Activated gamma-delta T cell treated with anti-CD3 and anti-CD28 coated beads, Interleukin-2, amount 50 U/mL, for 16 hours (primary cell): ENCODE results near the gene SENP2.
"Not testable (repeated sequence)": the region's sequence is repeated elsewhere in the genome, so short reads cannot be mapped to it uniquely, and the experiment has no call there.

Source experiments
- DNase-seq: peaks from one replicate; pipeline ENCODE4 v3.0.0-alpha.2; 2020; ENCODE audit warnings: low read depth

The SENP2 gene

GRCh38 chr3:185647880-185648210 is 61.8 kb downstream of the SENP2 start:
- no peak for DNase-seq

DNA sequence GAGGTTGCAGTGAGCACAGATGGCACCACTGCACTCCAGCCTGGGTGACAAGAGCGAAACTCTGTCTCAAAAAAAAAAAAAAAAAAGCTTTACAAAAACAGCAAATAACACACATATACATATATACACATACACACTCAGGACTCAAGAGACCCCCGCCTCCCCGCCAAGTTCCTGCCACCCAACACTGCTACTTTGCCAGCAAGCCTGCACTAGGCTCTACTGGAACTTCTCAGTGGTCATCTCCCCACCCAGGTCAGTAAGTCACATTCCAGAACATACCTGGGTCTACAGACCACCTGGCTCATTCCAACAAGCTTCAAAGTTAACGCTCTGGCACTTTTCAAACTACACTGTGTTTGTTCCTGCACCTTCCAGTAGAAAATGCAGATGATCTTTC is 62.3 kb downstream of the SENP2 start:
- no peak for DNase-seq

DNA sequence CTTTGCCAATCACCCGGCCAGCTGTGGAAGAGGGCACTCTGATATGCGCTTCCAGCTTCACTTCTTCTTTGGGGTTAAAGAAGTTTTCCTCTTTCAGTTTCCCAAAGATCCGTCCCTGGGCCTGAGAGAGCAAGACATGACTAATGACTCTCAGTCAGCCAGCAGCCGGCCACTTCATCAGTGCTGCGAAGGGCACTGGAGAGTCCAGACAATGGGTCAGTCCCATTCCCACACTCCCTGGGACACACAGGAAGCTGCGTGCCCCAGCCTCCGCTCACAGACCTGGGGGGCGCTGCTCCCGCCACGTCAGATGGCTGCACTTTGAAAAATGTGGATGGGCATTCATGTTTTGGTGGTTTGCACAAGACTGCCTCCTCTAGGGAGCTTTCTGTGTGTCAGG is 63.3 kb downstream of the SENP2 start:
- no peak for DNase-seq

DNA sequence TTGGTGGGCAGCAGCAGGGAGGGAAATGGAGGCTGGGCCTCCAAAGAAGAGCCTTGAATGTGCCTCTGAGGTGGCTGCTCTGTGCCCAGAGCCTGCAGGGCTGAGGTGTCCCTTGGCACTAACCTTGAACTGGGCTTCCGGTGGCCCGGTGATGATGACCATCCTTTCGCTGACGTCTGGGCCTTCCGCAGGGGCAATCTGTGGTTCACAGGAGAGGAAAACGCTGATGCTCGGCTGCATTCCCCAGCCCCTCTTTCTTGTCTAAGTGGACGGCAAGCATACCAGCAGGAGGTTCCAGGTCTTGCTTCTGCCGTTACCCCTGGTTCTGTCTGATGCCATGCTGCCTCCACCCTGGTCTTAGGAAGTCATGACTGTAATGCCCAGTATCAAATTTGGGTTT is 65.9 kb downstream of the SENP2 start:
- DNase-seq = no peak

DNA sequence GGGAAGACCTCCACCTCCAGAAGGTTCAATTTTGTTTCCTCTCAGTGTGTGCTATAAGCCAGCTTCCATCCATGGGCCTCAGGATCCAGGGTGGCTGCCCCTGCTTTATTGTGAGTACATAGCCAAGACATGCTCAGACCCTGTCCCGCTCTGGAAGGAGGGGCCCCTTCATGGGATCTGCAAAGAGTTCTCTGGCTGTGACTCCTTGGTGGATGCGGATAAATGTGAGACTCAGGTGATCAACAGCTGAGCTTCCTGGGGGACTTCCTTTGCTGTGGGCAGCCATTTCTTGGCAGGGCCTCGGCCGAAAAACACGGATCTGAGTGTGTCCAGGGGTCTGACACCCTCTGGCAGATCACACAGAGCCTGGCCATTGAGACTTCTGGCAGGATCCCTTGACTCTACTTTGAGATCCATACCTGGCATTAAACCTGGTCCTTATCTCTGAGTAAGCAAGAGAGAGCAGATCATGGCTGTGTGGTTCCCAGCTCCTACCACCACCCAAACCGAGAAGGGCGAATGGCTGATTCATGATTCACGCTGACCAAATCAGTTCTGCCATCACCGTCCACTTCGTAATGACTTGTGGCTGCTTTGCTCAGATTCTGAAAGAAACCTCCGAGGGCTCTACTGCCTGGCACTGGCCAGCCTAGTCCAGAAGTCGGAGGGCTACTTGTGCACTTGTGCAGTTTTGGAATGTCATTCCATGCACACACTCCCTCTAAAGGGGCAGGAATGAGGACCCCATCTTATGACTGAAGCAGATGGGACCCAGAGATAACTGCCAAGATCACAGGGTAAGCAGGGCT is 68.1 kb downstream of the SENP2 start:
- DNase-seq = no peak

GRCh38 chr3:185654758-185655145 is 68.7 kb downstream of the SENP2 start:
- no peak for DNase-seq

DNA sequence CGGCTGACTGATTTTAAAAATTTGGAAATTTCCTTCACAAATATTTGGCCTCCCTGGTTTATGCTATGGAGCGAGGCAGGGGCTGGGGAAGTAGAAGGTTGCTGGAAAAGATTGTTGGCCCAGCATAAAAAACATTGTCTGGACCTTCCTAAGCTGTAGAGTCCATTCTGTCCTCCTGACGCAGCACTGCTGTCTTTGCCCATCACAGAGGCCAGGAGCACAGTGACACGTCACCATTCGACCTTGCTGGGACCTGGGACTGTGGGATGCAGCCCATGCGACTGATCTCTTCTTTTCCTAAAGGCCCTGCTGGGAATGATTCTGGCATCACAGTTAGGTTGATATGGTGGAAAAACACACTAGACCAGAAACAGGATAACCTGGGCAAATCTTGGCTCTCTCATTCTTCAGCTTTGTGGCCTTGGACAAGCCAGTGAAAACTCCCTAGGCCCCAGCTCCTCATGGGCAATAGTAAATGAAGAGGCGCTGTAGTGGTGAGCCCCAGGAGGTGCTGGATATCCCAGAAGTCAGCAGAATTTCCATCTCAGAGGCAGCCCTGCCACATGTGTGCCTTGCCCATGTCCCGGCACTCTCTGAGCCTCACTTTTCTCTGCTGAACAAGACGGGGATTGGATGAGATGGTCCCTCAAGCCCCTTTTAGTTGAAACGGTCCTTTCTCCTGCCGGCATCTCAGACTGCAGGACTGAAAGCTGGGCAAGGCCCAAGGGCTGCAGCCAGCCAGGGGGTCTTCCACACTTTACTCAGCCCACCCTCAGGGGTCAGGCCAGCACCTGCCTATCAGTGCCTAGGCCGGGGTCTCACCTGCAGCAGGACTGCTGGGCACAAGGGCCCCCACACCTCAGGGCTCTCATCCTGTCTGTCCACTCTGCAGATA is 69.6 kb downstream of the SENP2 start:
- DNase-seq = no peak

DNA sequence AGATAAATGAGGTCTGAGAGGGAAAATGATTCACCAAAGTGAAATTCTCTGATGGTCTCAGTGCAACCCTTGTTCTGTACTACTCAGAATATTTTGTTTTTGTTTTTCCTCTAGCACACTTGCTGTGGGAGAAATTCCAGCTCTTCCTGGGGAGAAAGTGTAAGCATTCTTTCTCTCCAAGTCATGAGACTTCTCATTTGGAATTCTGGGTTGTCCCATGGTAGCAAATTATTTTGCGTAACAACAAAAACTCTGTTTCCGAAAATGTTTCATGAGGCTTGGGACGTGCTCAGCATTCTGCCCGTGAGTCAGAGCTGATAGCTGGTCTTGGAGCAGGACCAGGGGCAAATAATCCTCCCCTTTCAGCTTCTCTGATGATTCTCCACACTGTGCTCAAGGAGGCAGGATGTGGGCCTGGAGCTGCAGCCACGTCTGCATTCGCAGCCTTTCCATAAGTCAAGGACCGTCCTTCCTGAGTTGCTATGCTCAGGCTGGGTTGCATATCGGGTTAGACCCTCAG is 70.3 kb downstream of the SENP2 start:
- DNase-seq = no peak

DNA sequence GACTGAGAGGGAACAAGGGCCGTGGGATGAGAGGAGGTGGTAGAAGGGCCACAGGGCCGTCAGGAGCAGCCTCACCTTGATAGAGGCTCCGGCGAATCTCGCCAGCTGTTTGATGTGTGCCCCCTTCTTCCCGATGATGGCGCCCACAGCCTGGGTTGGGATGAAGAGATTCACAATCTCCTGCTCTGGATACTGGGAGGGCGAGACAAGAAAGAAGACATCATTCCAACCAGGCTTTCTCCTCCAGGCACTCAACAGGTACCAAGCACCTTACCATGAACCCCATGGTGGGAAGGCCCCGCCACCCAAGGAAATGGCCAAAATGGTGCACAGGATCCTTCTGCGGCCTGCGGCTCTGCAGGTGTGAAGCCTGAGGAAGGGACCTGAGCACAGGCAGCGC is 71.1 kb downstream of the SENP2 start:
- no peak for DNase-seq

DNA sequence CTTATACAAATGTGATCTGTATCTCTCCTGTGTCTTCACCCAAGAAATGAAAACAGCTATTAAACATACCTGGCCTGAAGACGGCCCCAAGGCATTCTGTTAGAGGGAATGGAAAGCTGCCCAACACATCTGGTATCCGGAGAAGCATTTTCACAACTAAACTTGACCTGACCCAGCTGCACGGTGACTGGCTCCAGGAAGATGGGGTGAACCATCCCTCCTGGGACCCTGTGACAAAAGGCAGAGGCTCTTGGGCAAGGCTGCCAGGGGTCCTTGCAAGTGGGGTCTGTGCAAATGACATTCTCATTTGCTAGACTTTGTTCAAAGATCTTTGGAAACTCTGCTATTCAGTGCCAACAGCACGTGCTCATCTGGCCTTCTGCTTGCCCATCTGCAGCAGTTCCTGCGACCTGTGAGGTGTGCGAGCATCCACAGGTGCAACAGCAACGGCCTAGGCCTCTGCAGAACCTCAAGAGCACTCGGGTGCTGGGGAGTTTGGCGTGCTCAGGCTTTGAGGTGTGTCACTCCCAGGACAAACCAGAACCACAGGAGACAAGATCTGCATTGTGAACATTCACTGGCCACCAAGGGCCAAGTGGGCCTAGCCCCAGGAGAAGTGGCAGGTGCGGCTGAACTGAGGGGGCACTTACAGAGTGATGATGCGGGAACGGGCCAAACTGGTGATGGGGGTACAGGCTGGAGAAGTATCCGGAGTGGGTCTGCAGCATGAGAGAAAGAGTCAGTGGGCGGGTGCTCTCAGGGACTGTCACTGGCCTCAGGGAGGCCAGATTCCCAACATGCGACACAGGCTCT is 71.8 kb downstream of the SENP2 start:
- DNase-seq = no peak

- DNase-seq = no peak
These were observed 72.4 kb downstream of the SENP2 start for GRCh38 chr3:185658504-185658912.

DNA sequence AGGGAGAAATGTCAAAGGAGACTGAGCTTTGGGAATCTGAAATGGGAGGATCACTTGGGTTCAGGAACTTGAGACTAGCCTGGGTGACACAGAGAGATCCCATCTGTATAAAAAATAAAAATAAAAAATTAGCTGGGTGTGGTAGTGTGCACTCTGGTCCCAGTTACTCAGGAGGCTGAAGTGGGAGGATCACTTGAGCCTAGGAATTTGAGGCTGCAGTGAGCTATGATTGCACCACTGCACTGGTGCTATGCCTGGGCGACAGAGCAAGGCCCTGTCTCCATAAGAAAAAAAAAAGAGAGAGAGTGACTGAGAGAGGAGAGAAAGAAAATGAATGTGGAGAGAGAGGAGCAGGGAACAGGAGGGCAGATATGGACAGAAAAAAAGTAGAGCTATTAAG is 72.8 kb downstream of the SENP2 start:
- DNase-seq = no peak

DNA sequence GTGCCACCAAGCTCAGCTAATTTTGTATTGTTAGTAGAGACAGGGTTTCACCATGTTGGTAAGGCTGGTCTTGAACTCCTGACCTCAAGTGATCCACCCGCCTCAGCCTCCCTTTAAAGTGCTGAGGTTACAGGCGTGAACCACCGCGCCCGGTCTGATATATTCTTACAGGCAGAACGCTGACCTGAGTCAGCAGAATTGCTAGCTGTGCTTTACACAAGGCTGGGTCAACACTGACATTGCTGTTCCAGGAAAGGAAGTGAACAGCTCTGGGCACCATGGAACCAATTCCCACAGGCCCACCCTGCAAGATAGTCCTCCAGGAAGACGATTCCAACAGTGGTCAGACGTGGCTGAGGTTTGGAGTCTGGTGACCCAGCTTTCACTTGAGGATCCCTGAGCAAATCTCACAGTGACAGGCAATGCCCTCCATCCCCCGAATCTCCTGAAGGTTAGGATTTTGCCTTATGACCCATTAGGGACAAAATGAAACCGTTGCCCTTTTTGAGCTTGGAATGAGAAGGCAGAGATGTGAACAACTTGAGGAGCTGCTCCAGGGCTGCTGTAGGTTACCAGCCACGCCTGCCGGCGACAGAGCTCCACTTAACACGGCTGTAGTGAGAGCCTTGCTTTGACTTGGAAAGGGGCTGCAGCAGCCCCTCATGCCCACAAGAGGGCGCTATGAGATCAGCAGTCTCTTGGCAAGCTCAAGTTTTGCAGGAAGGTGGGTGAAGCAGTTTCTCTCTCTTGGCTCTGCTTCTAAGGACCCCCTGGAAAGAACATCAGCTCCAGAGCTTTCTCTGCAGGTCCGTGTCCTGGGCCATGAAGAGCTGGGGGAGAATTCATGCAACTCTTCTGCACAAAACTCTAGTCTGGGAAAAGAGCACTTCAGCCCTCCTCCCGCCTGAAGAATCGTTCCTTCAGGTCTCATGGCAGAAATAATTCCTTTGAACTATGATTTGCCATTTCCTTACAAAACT is 74.1 kb downstream of the SENP2 start:
- peak; percentile 27 for DNase-seq

DNA sequence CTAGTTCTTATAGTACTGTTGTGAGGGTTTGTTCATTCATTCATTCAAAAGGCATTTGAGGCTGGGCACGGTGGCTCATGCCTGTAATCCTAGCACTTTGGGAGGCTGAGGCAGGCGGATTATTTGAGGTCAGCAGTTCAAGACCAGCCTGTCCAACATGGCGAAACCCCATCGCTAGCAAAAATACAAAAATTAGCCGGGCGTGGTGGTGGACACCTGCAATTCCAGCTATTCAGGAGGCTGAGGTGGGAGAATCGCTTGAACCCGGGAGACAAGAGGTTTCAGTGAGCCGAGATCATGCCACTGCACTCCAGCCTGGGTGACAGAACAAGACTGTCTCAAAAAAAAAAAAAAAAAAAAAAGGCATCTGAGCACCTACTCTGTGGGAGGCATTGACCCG is 75.2 kb downstream of the SENP2 start:
- DNase-seq = not testable (repeated sequence)

GRCh38 chr3:185661772-185662171 is 75.7 kb downstream of the SENP2 start:
- DNase-seq = no peak

- no peak for DNase-seq
These were observed 77.8 kb downstream of the SENP2 start for GRCh38 chr3:185663929-185664328.

GRCh38 chr3:185667574-185667973 is 81.5 kb downstream of the SENP2 start:
- DNase-seq = no peak

DNA sequence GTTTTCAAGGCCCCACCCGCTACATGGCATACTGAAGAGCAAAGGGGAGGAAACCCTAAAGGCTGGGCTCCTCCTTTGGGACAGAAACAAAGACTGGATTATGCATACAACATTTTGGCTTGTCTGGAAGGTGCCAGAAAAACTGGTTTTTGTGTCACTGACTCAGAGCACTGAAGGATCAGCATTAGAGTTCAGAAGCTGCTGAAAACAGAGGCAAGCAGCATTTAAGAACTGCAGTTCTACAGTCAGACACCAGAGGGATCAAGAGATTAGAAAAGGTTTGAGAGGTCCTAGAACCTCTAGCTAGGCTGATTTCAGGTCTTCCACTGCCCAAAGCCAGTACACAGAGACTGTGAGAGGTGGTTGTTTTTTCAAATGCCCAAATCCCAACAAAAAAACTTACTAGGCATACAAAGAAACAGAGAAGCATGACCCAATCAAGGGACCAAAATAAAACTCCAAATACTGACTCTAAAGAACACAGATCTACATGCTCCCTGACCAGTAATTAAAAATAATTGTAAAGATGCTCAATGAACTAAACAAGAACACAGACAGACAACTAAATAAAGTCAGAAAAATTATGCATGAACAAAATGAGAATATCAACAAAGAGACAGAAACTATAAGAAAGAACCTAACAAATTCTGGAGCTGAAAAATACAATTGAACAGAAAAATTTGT is 91.2 kb downstream of the SENP2 start:
- DNase-seq = no peak

DNA sequence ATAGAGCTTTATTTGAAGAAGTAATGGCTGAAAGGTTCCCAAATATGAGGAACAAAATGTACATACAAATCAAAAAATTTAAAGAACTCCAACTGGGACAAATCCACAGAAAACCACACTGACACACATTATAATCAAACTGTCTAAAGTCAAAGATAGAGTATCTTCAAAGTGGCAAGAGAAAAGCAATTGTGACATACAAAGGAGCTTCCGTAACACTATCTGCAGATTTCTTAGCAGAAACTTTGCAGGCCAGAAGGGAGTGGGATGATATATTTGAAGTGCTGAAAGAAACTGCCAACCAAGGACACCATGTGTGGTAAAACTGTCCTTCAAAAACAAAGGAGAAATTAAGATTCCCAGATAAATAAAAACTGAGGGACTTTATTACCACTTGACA is 91.9 kb downstream of the SENP2 start:
- DNase-seq = no peak

- DNase-seq = no peak
These were observed 94.1 kb downstream of the SENP2 start for GRCh38 chr3:185680231-185680630.
